H1 (cell line): ENCODE measurements around the gene CYP26A1. TPM values are rescaled to one million over a fixed set of nuclear protein-coding genes. Genes with fewer than 3 reads are reported as not detected.

Experiments used
- CTCF ChIA-PET: fragments of 300-600 bp; sonication (Branson Sonifier 250); formaldehyde crosslinking; loops from one replicate; lab custom pipeline; 2021; ENCODE audit not compliant: partially characterized antibody; lab: Charles Lee
- POLR2A ChIA-PET: fragments of 300-600 bp; sonication (Branson Sonifier 250); formaldehyde crosslinking; loops from one replicate; lab custom pipeline; 2021; ENCODE audit warnings: inconsistent platforms; ENCODE audit not compliant: partially characterized antibody; lab: Charles Lee
- DNase-seq, 2 experiments: peaks; one replicate each; pipeline versions ENCODE4 v3.0.0 to v3.0.0-alpha.2; 2010 to 2022; ENCODE audit warnings: low spot score in 2 of 2, low read depth in 1 of 2, mixed read lengths in 1 of 2
- FAIRE-seq: peaks from 2 replicates; lab custom pipeline; 2011; peaks lifted over from hg19 to GRCh38; lab: Jason Lieb, UNC
- H2AFZ ChIP-seq: 2 replicates; pipeline ENCODE4 v1.8.1; 2012; ENCODE audit warnings: low read length, inconsistent platforms
- H2AK5ac ChIP-seq: 2 replicates; pipeline ENCODE4 v1.6.1; 2013; ENCODE audit warnings: low read depth, low read length
- H2BK120ac ChIP-seq: replicated peaks from 2 replicates; pipeline ENCODE3; 2013; ENCODE audit warnings: low read depth, low read length, inconsistent platforms
- H2BK12ac ChIP-seq: 2 replicates; pipeline ENCODE4 v1.6.1; 2013; ENCODE audit warnings: low read depth, low read length
- H2BK15ac ChIP-seq: 2 replicates; pipeline ENCODE4 v1.6.1; 2013; ENCODE audit warnings: low read length
- H2BK20ac ChIP-seq: 2 replicates; pipeline ENCODE4 v1.6.1; 2013; ENCODE audit warnings: low read length
- H2BK5ac ChIP-seq: 2 replicates; pipeline ENCODE4 v1.6.1; 2013; ENCODE audit warnings: low read depth, low read length
- H3K14ac ChIP-seq: 2 replicates; pipeline ENCODE4 v1.6.1; 2013; ENCODE audit warnings: inconsistent platforms; ENCODE audit not compliant: insufficient read length
- H3K18ac ChIP-seq: 2 replicates; pipeline ENCODE4 v1.6.1; 2013; ENCODE audit warnings: low read length; ENCODE audit errors: extremely low read depth
- H3K23ac ChIP-seq: 2 replicates; pipeline ENCODE4 v1.6.1; 2013; ENCODE audit warnings: inconsistent platforms; ENCODE audit not compliant: insufficient read length
- H3K23me2 ChIP-seq: 2 replicates; pipeline ENCODE4 v1.6.1; 2013; ENCODE audit warnings: low read depth, low read length
- H3K27ac ChIP-seq: 2 replicates; pipeline ENCODE4 v1.6.1; 2011; ENCODE audit warnings: low read depth, low read length, inconsistent platforms
- H3K27me3 ChIP-seq, 4 experiments: replicated peaks in 1 of 4; 1 replicate in 1 of 4; 2 replicates in 3 of 4; pipeline versions ENCODE4 v1.6.1 to v1.8.1; 2011 to 2013; ENCODE audit warnings: low read length in 3 of 4, mild to moderate bottlenecking in 3 of 4, inconsistent platforms in 2 of 4, mixed read lengths in 2 of 4, moderate library complexity in 1 of 4; ENCODE audit not compliant: control insufficient read depth in 3 of 4, insufficient read depth in 3 of 4; ENCODE audit errors: extremely low read depth in 1 of 4
- H3K36me3 ChIP-seq, 4 experiments: 2 replicates each; pipeline versions ENCODE4 v1.6.1 to v1.8.1; 2011 to 2013; ENCODE audit warnings: mild to moderate bottlenecking in 4 of 4, low read length in 3 of 4, moderate library complexity in 2 of 4, control low read depth in 1 of 4, inconsistent platforms in 1 of 4; ENCODE audit not compliant: insufficient read depth in 4 of 4, control insufficient read depth in 2 of 4
- H3K4ac ChIP-seq: replicated peaks from 2 replicates; pipeline ENCODE3; 2013; ENCODE audit warnings: low read length, low read depth, mixed read lengths, inconsistent platforms; ENCODE audit not compliant: insufficient read length
- H3K4me1 ChIP-seq, 4 experiments: replicated peaks in 1 of 4; 1 replicate in 1 of 4; 2 replicates in 3 of 4; pipeline versions ENCODE4 v1.6.1 to v1.8.1; 2011 to 2013; ENCODE audit warnings: low read length in 3 of 4, inconsistent platforms in 2 of 4, mixed read lengths in 1 of 4; ENCODE audit not compliant: insufficient read depth in 4 of 4, control insufficient read depth in 3 of 4
- H3K4me2 ChIP-seq, 2 experiments: 2 replicates each; pipeline versions ENCODE4 v1.6.1 to v1.8.1; 2011 to 2013; ENCODE audit warnings: low read depth in 2 of 2, low read length in 2 of 2, control low read depth in 1 of 2, inconsistent platforms in 1 of 2, mild to moderate bottlenecking in 1 of 2; ENCODE audit not compliant: insufficient read depth in 1 of 2
- H3K4me3 ChIP-seq, 4 experiments: fragments of 200-600, 300-600 bp in 1 of 4; sonication (generic), shearing (Covaris generic), sonication (Bioruptor Twin) in 1 of 4; 2 replicates each; pipeline versions ENCODE4 v1.5.1 to v1.8.1; 2011 to 2016; ENCODE audit warnings: low read length in 4 of 4, low read depth in 3 of 4, control low read depth in 2 of 4, inconsistent platforms in 2 of 4, mild to moderate bottlenecking in 2 of 4, mixed read lengths in 1 of 4, moderate library complexity in 1 of 4; ENCODE audit not compliant: insufficient read depth in 2 of 4; ENCODE audit errors: extremely low read depth in 1 of 4
- H3K56ac ChIP-seq: replicated peaks from 2 replicates; pipeline ENCODE3; 2013; ENCODE audit warnings: low read depth, mild to moderate bottlenecking, mixed read lengths, low read length, inconsistent platforms; ENCODE audit not compliant: insufficient read length
- H3K79me1 ChIP-seq: 2 replicates; pipeline ENCODE4 v1.6.1; 2013; ENCODE audit warnings: low read depth, low read length, control low read depth
- H3K79me2 ChIP-seq, 2 experiments: 2 replicates each; pipeline versions ENCODE4 v1.6.1 to v1.8.1; 2012 to 2013; ENCODE audit warnings: low read length in 2 of 2, mild to moderate bottlenecking in 2 of 2, inconsistent platforms in 1 of 2; ENCODE audit not compliant: insufficient read depth in 2 of 2, control insufficient read depth in 1 of 2
- H3K9ac ChIP-seq, 4 experiments: replicated peaks in 1 of 4; 1 replicate in 1 of 4; 2 replicates in 3 of 4; pipeline versions ENCODE4 v1.6.1 to v1.8.1; 2011 to 2013; ENCODE audit warnings: low read depth in 3 of 4, low read length in 3 of 4, control low read depth in 2 of 4, mild to moderate bottlenecking in 2 of 4, moderate library complexity in 2 of 4, inconsistent platforms in 1 of 4; ENCODE audit errors: extremely low read depth in 1 of 4
- H3K9me3 ChIP-seq, 2 experiments: 2 replicates each; pipeline versions ENCODE4 v1.6.1 to v1.8.1; 2012 to 2013; ENCODE audit warnings: mild to moderate bottlenecking in 2 of 2, moderate library complexity in 2 of 2, control low read depth in 1 of 2, inconsistent platforms in 1 of 2, low read depth in 1 of 2, low read length in 1 of 2, mixed read lengths in 1 of 2; ENCODE audit not compliant: insufficient read depth in 2 of 2
- H4K20me1 ChIP-seq, 2 experiments: replicated peaks in 1 of 2; 2 replicates each; pipeline versions ENCODE3 to v1.8.1; 2011 to 2013; ENCODE audit warnings: inconsistent platforms in 2 of 2, low read length in 2 of 2, mild to moderate bottlenecking in 1 of 2; ENCODE audit not compliant: insufficient read depth in 2 of 2, control insufficient read depth in 1 of 2
- H4K5ac ChIP-seq: 2 replicates; pipeline ENCODE4 v1.6.1; 2013; ENCODE audit warnings: low read length, low read depth, mixed read lengths, inconsistent platforms; ENCODE audit not compliant: insufficient read length
- H4K8ac ChIP-seq: 2 replicates; pipeline ENCODE4 v1.8.0; 2013; ENCODE audit warnings: mild to moderate bottlenecking, moderate library complexity, low read length, inconsistent platforms; ENCODE audit not compliant: insufficient read depth; ENCODE audit errors: extremely low read depth
- H4K91ac ChIP-seq: replicated peaks from 2 replicates; pipeline ENCODE3; 2013; ENCODE audit warnings: low read length, mixed read lengths, inconsistent platforms; ENCODE audit not compliant: insufficient read length
- CHD2 ChIP-seq: IDR thresholded peaks from 2 replicates; pipeline ENCODE4 v1.6.1; 2012; ENCODE audit warnings: low read length, improper control_type of control experiment
- CTCF ChIP-seq, 3 experiments: IDR thresholded peaks; 1 replicate in 2 of 3; 2 replicates in 1 of 3; pipeline versions ENCODE4 v1.5.1 to v1.6.1; 2011; ENCODE audit warnings: low read length in 3 of 3, mild to moderate bottlenecking in 3 of 3, inconsistent platforms in 2 of 3, low read depth in 1 of 3, moderate library complexity in 1 of 3; ENCODE audit not compliant: insufficient read depth in 1 of 3; ENCODE audit errors: control extremely low read depth in 1 of 3
- EP300 ChIP-seq, 2 experiments: IDR thresholded peaks; 1 replicate in 1 of 2; 2 replicates in 1 of 2; pipeline ENCODE4 v1.6.1; 2011 to 2012; ENCODE audit warnings: low read depth in 2 of 2, low read length in 2 of 2, mild to moderate bottlenecking in 2 of 2, borderline replicate concordance in 1 of 2, inconsistent platforms in 1 of 2, moderate library complexity in 1 of 2
- GABPA ChIP-seq: IDR thresholded peaks from 2 replicates; pipeline ENCODE4 v1.6.1; 2011; ENCODE audit warnings: mild to moderate bottlenecking, low read length, moderate library complexity, borderline replicate concordance; ENCODE audit not compliant: insufficient read depth
- KDM1A ChIP-seq: fragments of 200-600, 300-600 bp; sonication (generic); IDR thresholded peaks from 2 replicates; pipeline ENCODE4 v1.7.1; 2016; ENCODE audit warnings: mild to moderate bottlenecking, low read length, borderline replicate concordance
- MAX ChIP-seq: IDR thresholded peaks from 2 replicates; pipeline ENCODE4 v1.6.1; 2012; ENCODE audit warnings: inconsistent platforms
- RXRA ChIP-seq: IDR thresholded peaks from 2 replicates; pipeline ENCODE4 v1.6.1; 2011; ENCODE audit warnings: low read depth, mild to moderate bottlenecking, low read length, moderate library complexity; ENCODE audit not compliant: insufficient read depth
- WGBS, 2 experiments: shearing (Covaris generic) in 1 of 2; methylation state at CpG; one replicate each; pipeline versions ENCODE4 v1.1.6 to v1.1.7; 2013 to 2015; ENCODE audit warnings: low lambda C conversion rate in 2 of 2, mixed read lengths in 2 of 2, inconsistent platforms in 1 of 2, low coverage in 1 of 2, missing lambda C conversion rate in 1 of 2; ENCODE audit not compliant: insufficient replicate concordance in 2 of 2, insufficient coverage in 1 of 2, insufficient read length in 1 of 2; ENCODE audit errors: extremely low coverage in 1 of 2, missing lambda C conversion rate in 1 of 2; 5-methylcytosine and 5-hydroxymethylcytosine counted together
- polyA plus RNA-seq, 7 experiments: library from polyadenylated mRNA; depleted of rRNA in 3 of 7; stranded (reverse) in 5 of 7; unstranded in 2 of 7; fragments of >200 nt in 5 of 7; fragments of 200-250 nt in 2 of 7; gene quantifications; 1 replicate in 5 of 7; 2 replicates in 1 of 7; 4 replicates in 1 of 7; pipeline versions ENCODE4 v1.2.1 to v1.2.3, GENCODE V29; 2011 to 2013; ENCODE audit warnings: missing spikeins in 2 of 7, mixed read lengths in 2 of 7
- total RNA-seq: library from RNA; stranded (reverse); fragmentation: NEBNext Ultra II Directional; extraction: Animal tissue kit (Norgen Biotek cat#: 25700); gene quantifications from 2 replicates; pipeline ENCODE4 v1.2.1, GENCODE V29; 2021

The CYP26A1 gene
- total and polyA plus RNA-seq, 2 of the 8 experiments (the other 6 are each of a cell fraction or from before 2014, with no cell fraction given): 5.0 to 9.1 TPM

- WGBS, 2 experiments: 60% methylated on average over 3 of the region's 4 CpGs; no CpG with 5 or more reads in 1 of the 2 experiments
- Histone ChIP-seq H3K4me1 (no peaks in the 10 kb centered on the region), H3K4ac (peak overlapping the region; percentile 1)
- TF ChIP-seq CHD2 (no peak), RXRA (no peak), GABPA (no peak), KDM1A (peak; percentile 42; the same call in 1 of the 2 replicates), MAX (peak; percentile 88), EP300 (IDR thresholded peaks at IDR 0.05; ENCODE audit: borderline replicate concordance in 1 of 2, low read depth in 2 of 2, low read length in 2 of 2) (no peak), CTCF (IDR thresholded peaks at IDR 0.05; ENCODE audit: control extremely low read depth in 1 of 3, insufficient read depth in 1 of 3, low read depth in 1 of 3, low read length in 3 of 3) (peak; percentile 69 to 77 (median 72))
These were observed 42.1 kb downstream of the CYP26A1 start for GRCh38 chr10:93115661-93116383.

More at GRCh38 chr10:93115661-93116383, 42.1 kb downstream of the CYP26A1 start:
- Histone ChIP-seq H2BK120ac (peak overlapping the region; percentile 96), H3K36me3 (no peaks in the 10 kb centered on the region), H2BK5ac (peak overlapping the region; percentile 69; the same call in 1 of the 2 replicates), H4K8ac (no peak overlapping the region; the same call in 1 of the 2 replicates), H3K18ac (peak overlapping the region; percentile 52), H2AFZ (peak overlapping the region; percentile 84; the same call in 1 of the 2 replicates), H3K4me3 (no peak overlapping the region), H3K23ac (no peak overlapping the region), H3K79me1 (no peaks in the 10 kb centered on the region), H3K79me2 (no peaks in the 10 kb centered on the region), H3K4me2 (no peak overlapping the region), H3K56ac (no peak overlapping the region), H4K5ac (no peak overlapping the region), H2BK20ac (peak overlapping the region; percentile 99), H3K23me2 (no peaks in the 10 kb centered on the region; the same call in 1 of the 2 replicates), H4K91ac (peak overlapping the region; percentile 75), H2BK15ac (peak overlapping the region; percentile 95; the same call in 1 of the 2 replicates), H2BK12ac (peak overlapping the region; percentile 78; the same call in 1 of the 2 replicates), H3K9ac (no peak overlapping the region; a peak in 1 of 7 replicates), H3K14ac (no peak overlapping the region), H3K27me3 (peaks cover 0 to 2% (median 0%) of the 10 kb centered on the region in 4 experiments; a peak in 1 of 7 replicates), H2AK5ac (no peak overlapping the region; the same call in 1 of the 2 replicates), H4K20me1 (no peaks in the 10 kb centered on the region), H3K27ac (no peak overlapping the region; the same call in 1 of the 2 replicates), H3K9me3 (peaks cover 5 to 7% of the 10 kb centered on the region in 2 experiments; a peak in 2 of 4 replicates)
- POLR2A ChIA-PET: no interaction called here
- DNase-seq (peak; percentile 53 to 94), FAIRE-seq (no peak)
- CTCF ChIA-PET: interaction anchor here (0.7 to 3.8 kb wide), 39 partner anchors 9 to 453 kb away, joined by 3 to 27 read pairs (median 4); partner anchors contain the start of gene MYOF
